ENCODE results near the gene PTPRM.

Gene PTPRM

GRCh38 chr18:7686278-7686677 lies 119.2 kb downstream of the PTPRM start:
- Histone ChIP-seq H3K27ac (no peak overlapping the region), H3K4me1 (no peaks in the 10 kb centered on the region), H3K36me3 (no peaks in the 10 kb centered on the region), H3K4me3 (no peak overlapping the region), H3K27me3 (no peaks in the 10 kb centered on the region), H3K9me3 (no peaks in the 10 kb centered on the region)
- intact Hi-C loops (cut with DNase I; ENCODE audit: low total_unique reads) = no loop called here
- TF ChIP-seq, protein P1, sequence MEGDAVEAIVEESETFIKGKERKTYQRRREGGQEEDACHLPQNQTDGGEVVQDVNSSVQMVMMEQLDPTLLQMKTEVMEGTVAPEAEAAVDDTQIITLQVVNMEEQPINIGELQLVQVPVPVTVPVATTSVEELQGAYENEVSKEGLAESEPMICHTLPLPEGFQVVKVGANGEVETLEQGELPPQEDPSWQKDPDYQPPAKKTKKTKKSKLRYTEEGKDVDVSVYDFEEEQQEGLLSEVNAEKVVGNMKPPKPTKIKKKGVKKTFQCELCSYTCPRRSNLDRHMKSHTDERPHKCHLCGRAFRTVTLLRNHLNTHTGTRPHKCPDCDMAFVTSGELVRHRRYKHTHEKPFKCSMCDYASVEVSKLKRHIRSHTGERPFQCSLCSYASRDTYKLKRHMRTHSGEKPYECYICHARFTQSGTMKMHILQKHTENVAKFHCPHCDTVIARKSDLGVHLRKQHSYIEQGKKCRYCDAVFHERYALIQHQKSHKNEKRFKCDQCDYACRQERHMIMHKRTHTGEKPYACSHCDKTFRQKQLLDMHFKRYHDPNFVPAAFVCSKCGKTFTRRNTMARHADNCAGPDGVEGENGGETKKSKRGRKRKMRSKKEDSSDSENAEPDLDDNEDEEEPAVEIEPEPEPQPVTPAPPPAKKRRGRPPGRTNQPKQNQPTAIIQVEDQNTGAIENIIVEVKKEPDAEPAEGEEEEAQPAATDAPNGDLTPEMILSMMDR (IDR thresholded peaks at IDR 0.05) = no peak
- no peak for DNase-seq

DNA sequence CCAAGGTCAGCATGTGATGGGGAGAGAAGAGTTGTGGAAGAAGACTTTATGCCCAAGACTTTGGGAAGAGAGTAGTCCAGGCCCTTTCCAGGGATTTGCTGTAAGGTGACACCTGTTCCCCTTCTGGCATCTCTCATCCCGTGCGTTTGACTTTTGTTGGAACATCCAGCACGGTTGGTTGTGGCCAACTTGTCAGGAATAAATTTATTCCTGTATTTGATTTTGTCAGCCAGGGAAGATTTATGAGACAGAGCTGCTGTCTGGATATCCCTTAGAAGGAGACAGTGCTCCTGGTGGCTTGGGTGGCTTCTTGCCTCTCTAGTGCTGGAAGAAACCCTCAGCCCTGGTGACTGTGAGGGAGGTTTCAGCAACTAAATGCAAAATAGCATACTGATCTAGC lies 121.5 kb downstream of the PTPRM start:
- Histone ChIP-seq H3K4me3 (no peak overlapping the region), H3K27me3 (no peaks in the 10 kb centered on the region), H3K36me3 (no peaks in the 10 kb centered on the region), H3K27ac (no peak overlapping the region), H3K4me1 (no peaks in the 10 kb centered on the region), H3K9me3 (no peaks in the 10 kb centered on the region)
- intact Hi-C loops (cut with DNase I; ENCODE audit: low total_unique reads) = no loop called here
- no peak for DNase-seq
- TF ChIP-seq, protein P1 (IDR thresholded peaks at IDR 0.05) = no peak

DNA sequence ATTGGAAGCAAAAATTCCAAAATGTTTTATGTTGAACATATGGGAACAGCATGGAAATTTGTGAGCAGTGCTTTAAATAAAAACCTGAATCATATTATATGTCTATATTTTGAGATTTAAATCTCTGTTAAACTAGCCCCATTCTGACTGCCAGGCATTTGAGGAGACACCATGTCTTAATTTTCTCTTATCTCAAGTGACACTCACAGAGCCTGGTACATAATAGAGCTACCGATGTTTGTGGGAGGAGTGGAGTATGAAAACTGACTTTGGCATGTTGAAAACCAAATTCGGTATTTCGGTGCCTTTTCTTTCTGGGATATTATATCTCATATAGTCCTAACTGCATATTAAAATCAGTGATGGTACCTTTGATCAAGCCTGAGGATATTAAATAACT lies 124.1 kb downstream of the PTPRM start:
- no peak for DNase-seq
- H3K4me3 ChIP-seq = no peak overlapping the region
- no peaks in the 10 kb centered on the region for H3K36me3 ChIP-seq
- no peak overlapping the region for H3K27ac ChIP-seq
- intact Hi-C loops (cut with DNase I; ENCODE audit: low total_unique reads) = no loop called here
- H3K9me3 ChIP-seq = no peaks in the 10 kb centered on the region
- no peaks in the 10 kb centered on the region for H3K4me1 ChIP-seq
- TF ChIP-seq, protein P1 (IDR thresholded peaks at IDR 0.05) = no peak
- H3K27me3 ChIP-seq = no peaks in the 10 kb centered on the region

GRCh38 chr18:7696780-7697179 lies 129.7 kb downstream of the PTPRM start:
- DNase-seq = no peak
- TF ChIP-seq, protein P1 (IDR thresholded peaks at IDR 0.05) = no peak
- Histone ChIP-seq H3K27ac (no peak overlapping the region), H3K4me3 (no peak overlapping the region), H3K27me3 (no peaks in the 10 kb centered on the region), H3K36me3 (no peaks in the 10 kb centered on the region), H3K9me3 (no peaks in the 10 kb centered on the region), H3K4me1 (no peaks in the 10 kb centered on the region)
- intact Hi-C loops (cut with DNase I; ENCODE audit: low total_unique reads) = no loop called here

GRCh38 chr18:7697306-7697705 lies 130.2 kb downstream of the PTPRM start:
- H3K4me1 ChIP-seq = no peaks in the 10 kb centered on the region
- DNase-seq = no peak
- H3K4me3 ChIP-seq = no peak overlapping the region
- TF ChIP-seq, protein P1 (IDR thresholded peaks at IDR 0.05) = no peak
- intact Hi-C loops (cut with DNase I; ENCODE audit: low total_unique reads) = no loop called here
- no peaks in the 10 kb centered on the region for H3K9me3 ChIP-seq
- H3K27me3 ChIP-seq = no peaks in the 10 kb centered on the region
- no peak overlapping the region for H3K27ac ChIP-seq
- H3K36me3 ChIP-seq = no peaks in the 10 kb centered on the region

DNA sequence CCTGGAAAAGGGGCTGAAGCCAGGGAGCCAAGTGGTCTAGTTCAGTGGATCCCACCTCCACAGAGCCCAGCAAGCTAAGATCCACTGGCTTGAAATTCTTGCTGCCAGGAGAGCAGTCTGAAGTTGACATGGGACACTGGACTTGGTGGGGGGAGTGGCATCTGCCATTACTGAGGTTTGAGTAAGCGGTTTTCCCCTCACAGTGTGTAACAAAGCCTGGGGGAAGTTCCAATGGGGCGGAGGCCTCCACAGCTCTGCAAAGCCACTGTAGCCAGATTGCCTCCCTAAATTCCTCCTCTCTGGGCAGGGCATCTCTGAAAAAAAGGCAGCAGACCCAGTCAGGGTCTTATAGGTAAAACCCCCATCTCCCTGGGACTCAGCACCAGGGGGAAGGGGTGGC lies 144.4 kb downstream of the PTPRM start:
- Histone ChIP-seq H3K4me1 (peaks cover 0 to 18% (median 0%) of the 10 kb centered on the region in 4 donors), H3K9me3 (no peaks in the 10 kb centered on the region), H3K4me3 (no peak overlapping the region), H3K36me3 (no peaks in the 10 kb centered on the region), H3K27me3 (no peaks in the 10 kb centered on the region), H3K27ac (no peak overlapping the region)
- TF ChIP-seq, protein P1 (IDR thresholded peaks at IDR 0.05) = no peak
- no peak for DNase-seq
- intact Hi-C loops (cut with DNase I; ENCODE audit: low total_unique reads) = no loop called here

Measured in tibial artery (tissue), 4 donors.